ENCODE data around the gene FGF12. TPM values are rescaled to one million over a fixed set of nuclear protein-coding genes. Genes with fewer than 3 reads are reported as not detected.

Gene FGF12
- total and polyA plus RNA-seq, 2 of the 13 experiments (the other 11 are each of a cell fraction or from before 2014, with no cell fraction given): 0.07 TPM; not detected in 1

DNA sequence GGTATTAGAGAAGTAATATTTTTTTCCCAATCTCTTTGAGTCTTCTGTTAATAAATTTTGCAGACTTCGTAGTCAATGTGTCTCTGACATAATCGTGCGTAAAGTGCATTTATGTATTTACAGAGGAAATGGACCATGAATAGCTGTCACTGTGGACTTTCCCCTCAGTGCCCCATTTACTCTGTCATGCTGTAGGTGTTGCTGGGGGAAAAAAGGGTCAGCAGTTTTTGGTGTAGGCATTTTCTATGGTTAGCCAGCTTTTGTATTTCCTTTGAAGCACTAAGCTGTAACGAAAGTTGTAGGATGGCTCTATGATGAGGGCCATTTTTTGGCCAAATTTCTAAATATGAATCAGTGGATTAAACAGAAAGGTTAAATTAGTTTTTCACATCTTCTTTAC lies 598.4 kb downstream of the FGF12 start:
- DNase-seq (ENCODE audit: low spot score) (peak; percentile 5), FAIRE-seq (no peak), ATAC-seq (peak; percentile 40; the same call in 2 of the 3 replicates)
- POLR2A ChIA-PET: no interaction called here
- intact Hi-C loops (cut with micrococcal nuclease; ENCODE audit: unreplicated experiment) (no loop called here), in situ Hi-C loops (cut with HindIII; ENCODE audit: extremely low pct_ligation_motif_present, low pct_unique_long_range_greater_than_20kb) (no loop called here)
- Histone ChIP-seq H3K79me2 (ENCODE audit: insufficient read depth, low read length) (no peaks in the 10 kb centered on the region), H2AFZ (ENCODE audit: low read length) (no peak overlapping the region), H3K27ac (ENCODE audit: extremely low read length, insufficient read depth, low read length) (no peak overlapping the region), H3K9me3 (ENCODE audit: low read length) (no peaks in the 10 kb centered on the region), H3K4me1 (ENCODE audit: insufficient read depth, low read length) (no peaks in the 10 kb centered on the region; the same call in 1 of the 2 replicates), H3K4me3 (replicated peaks in 1 of 3; ENCODE audit: insufficient read depth in 1 of 3, low read depth in 2 of 3, low read length in 3 of 3) (no peak overlapping the region), H3K27me3 (ENCODE audit: control insufficient read depth in 1 of 2, insufficient read depth in 2 of 2, low read length in 2 of 2) (no peaks in the 10 kb centered on the region), H3K36me3 (replicated peaks in 1 of 2; ENCODE audit: control insufficient read depth in 1 of 2, insufficient read depth in 2 of 2, low read length in 2 of 2) (no peaks in the 10 kb centered on the region), H3K4me2 (ENCODE audit: low read depth, low read length) (0 out of 2 replicates have a peak overlapping the region, but pooled peaks have one; percentile 3), H3K9ac (ENCODE audit: insufficient read depth, low read depth, low read length) (no peak overlapping the region), H4K20me1 (ENCODE audit: insufficient read depth, low read length) (no peaks in the 10 kb centered on the region)
- BruUV-seq (replicated peaks): no TSS peak
- under 1% methylated on average over 4 of the region's 4 CpGs for WGBS (ENCODE audit: low lambda C conversion rate)
- CTCF ChIA-PET (ENCODE audit: low intra/inter-chr PET ratio, low total read pairs): no interaction called here
- peak; percentile 42; the same call in 1 of the 2 replicates for TF ChIP-seq RARA (CRISPR knock-in tag; IDR thresholded peaks at IDR 0.05)
- peak; percentile 20; the same call in 1 of the 2 replicates for TF ChIP-seq HNF4G (IDR thresholded peaks at IDR 0.05; ENCODE audit: borderline replicate concordance, low read depth, low read length)
- TF ChIP-seq HNF4G (CRISPR knock-in tag; IDR thresholded peaks at IDR 0.05; ENCODE audit: borderline replicate concordance, low read depth): no peak
- TF ChIP-seq, protein P1, sequence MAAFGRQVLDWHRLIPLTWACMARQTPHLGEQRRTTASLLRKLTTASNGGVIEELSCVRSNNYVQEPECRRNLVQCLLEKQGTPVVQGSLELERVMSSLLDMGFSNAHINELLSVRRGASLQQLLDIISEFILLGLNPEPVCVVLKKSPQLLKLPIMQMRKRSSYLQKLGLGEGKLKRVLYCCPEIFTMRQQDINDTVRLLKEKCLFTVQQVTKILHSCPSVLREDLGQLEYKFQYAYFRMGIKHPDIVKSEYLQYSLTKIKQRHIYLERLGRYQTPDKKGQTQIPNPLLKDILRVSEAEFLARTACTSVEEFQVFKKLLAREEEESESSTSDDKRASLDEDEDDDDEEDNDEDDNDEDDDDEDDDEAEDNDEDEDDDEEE (CRISPR knock-in tag; IDR thresholded peaks at IDR 0.05): no peak
- TF ChIP-seq, protein P2, sequence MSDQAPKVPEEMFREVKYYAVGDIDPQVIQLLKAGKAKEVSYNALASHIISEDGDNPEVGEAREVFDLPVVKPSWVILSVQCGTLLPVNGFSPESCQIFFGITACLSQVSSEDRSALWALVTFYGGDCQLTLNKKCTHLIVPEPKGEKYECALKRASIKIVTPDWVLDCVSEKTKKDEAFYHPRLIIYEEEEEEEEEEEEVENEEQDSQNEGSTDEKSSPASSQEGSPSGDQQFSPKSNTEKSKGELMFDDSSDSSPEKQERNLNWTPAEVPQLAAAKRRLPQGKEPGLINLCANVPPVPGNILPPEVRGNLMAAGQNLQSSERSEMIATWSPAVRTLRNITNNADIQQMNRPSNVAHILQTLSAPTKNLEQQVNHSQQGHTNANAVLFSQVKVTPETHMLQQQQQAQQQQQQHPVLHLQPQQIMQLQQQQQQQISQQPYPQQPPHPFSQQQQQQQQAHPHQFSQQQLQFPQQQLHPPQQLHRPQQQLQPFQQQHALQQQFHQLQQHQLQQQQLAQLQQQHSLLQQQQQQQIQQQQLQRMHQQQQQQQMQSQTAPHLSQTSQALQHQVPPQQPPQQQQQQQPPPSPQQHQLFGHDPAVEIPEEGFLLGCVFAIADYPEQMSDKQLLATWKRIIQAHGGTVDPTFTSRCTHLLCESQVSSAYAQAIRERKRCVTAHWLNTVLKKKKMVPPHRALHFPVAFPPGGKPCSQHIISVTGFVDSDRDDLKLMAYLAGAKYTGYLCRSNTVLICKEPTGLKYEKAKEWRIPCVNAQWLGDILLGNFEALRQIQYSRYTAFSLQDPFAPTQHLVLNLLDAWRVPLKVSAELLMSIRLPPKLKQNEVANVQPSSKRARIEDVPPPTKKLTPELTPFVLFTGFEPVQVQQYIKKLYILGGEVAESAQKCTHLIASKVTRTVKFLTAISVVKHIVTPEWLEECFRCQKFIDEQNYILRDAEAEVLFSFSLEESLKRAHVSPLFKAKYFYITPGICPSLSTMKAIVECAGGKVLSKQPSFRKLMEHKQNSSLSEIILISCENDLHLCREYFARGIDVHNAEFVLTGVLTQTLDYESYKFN (CRISPR knock-in tag; conservative IDR thresholded peaks at IDR 0.05): peak; percentile 33
- no peak for TF ChIP-seq CERS6 (CRISPR knock-in tag; IDR thresholded peaks at IDR 0.05)
- no peak for TF ChIP-seq ZC3H4 (CRISPR knock-in tag; IDR thresholded peaks at IDR 0.05; ENCODE audit: borderline replicate concordance)
- TF ChIP-seq, protein P3, sequence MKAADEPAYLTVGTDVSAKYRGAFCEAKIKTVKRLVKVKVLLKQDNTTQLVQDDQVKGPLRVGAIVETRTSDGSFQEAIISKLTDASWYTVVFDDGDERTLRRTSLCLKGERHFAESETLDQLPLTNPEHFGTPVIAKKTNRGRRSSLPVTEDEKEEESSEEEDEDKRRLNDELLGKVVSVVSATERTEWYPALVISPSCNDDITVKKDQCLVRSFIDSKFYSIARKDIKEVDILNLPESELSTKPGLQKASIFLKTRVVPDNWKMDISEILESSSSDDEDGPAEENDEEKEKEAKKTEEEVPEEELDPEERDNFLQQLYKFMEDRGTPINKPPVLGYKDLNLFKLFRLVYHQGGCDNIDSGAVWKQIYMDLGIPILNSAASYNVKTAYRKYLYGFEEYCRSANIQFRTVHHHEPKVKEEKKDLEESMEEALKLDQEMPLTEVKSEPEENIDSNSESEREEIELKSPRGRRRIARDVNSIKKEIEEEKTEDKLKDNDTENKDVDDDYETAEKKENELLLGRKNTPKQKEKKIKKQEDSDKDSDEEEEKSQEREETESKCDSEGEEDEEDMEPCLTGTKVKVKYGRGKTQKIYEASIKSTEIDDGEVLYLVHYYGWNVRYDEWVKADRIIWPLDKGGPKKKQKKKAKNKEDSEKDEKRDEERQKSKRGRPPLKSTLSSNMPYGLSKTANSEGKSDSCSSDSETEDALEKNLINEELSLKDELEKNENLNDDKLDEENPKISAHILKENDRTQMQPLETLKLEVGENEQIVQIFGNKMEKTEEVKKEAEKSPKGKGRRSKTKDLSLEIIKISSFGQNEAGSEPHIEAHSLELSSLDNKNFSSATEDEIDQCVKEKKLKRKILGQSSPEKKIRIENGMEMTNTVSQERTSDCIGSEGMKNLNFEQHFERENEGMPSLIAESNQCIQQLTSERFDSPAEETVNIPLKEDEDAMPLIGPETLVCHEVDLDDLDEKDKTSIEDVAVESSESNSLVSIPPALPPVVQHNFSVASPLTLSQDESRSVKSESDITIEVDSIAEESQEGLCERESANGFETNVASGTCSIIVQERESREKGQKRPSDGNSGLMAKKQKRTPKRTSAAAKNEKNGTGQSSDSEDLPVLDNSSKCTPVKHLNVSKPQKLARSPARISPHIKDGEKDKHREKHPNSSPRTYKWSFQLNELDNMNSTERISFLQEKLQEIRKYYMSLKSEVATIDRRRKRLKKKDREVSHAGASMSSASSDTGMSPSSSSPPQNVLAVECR (CRISPR knock-in tag; IDR thresholded peaks at IDR 0.05; ENCODE audit: borderline replicate concordance): no peak
- no peak for TF ChIP-seq ZBTB14 (CRISPR knock-in tag; IDR thresholded peaks at IDR 0.05)
- no peak for TF ChIP-seq TBP (CRISPR knock-in tag; IDR thresholded peaks at IDR 0.05)
- TF ChIP-seq FOXP1 (IDR thresholded peaks at IDR 0.05): no peak
- TF ChIP-seq FOXP1 (CRISPR knock-in tag; IDR thresholded peaks at IDR 0.05): peak; percentile 8; the same call in 1 of the 2 replicates
- TF ChIP-seq BATF2 (CRISPR knock-in tag; IDR thresholded peaks at IDR 0.05): no peak

Measured in HepG2 (cell line).